ENCODE results near the gene SEMA5B. TPM values are rescaled to one million over a fixed set of nuclear protein-coding genes. Genes with fewer than 3 reads are reported as not detected.

Gene SEMA5B
- total RNA-seq, 1 experiment from 2014 or later: not detected

- Mint-ChIP-seq H3K9me3 (ENCODE audit: unreplicated experiment) (no peaks in the 10 kb centered on the region), H3K27ac (ENCODE audit: low read depth, unreplicated experiment) (no peak overlapping the region), H3K4me1 (ENCODE audit: insufficient read depth, unreplicated experiment) (no peaks in the 10 kb centered on the region), H3K4me3 (ENCODE audit: unreplicated experiment) (no peak overlapping the region), H3K27me3 (ENCODE audit: insufficient read depth, unreplicated experiment) (peaks cover 79% of the 10 kb centered on the region), H3K36me3 (ENCODE audit: insufficient read depth, unreplicated experiment) (no peaks in the 10 kb centered on the region)
- intact Hi-C loops (cut with micrococcal nuclease): no loop called here
- CTCF ChIA-PET: no interaction called here
- BruUV-seq (replicated peaks): no TSS peak
- DNase-seq (ENCODE audit: unreplicated experiment): no peak
- TF ChIP-seq, protein P1, sequence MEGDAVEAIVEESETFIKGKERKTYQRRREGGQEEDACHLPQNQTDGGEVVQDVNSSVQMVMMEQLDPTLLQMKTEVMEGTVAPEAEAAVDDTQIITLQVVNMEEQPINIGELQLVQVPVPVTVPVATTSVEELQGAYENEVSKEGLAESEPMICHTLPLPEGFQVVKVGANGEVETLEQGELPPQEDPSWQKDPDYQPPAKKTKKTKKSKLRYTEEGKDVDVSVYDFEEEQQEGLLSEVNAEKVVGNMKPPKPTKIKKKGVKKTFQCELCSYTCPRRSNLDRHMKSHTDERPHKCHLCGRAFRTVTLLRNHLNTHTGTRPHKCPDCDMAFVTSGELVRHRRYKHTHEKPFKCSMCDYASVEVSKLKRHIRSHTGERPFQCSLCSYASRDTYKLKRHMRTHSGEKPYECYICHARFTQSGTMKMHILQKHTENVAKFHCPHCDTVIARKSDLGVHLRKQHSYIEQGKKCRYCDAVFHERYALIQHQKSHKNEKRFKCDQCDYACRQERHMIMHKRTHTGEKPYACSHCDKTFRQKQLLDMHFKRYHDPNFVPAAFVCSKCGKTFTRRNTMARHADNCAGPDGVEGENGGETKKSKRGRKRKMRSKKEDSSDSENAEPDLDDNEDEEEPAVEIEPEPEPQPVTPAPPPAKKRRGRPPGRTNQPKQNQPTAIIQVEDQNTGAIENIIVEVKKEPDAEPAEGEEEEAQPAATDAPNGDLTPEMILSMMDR (IDR thresholded peaks at IDR 0.05; ENCODE audit: unreplicated experiment): no peak
- POLR2A ChIA-PET: no interaction called here
Measured at GRCh38 chr3:123006609-123007008, 21.0 kb downstream of the SEMA5B start.

GRCh38 chr3:123005291-123005690, 22.3 kb downstream of the SEMA5B start:
- TF ChIP-seq, protein P1 (IDR thresholded peaks at IDR 0.05; ENCODE audit: unreplicated experiment): no peak
- intact Hi-C loops (cut with micrococcal nuclease): no loop called here
- H3K4me3 Mint-ChIP-seq (ENCODE audit: unreplicated experiment): no peak overlapping the region
- H3K27ac Mint-ChIP-seq (ENCODE audit: low read depth, unreplicated experiment): no peak overlapping the region
- POLR2A ChIA-PET: no interaction called here
- peaks cover 92% of the 10 kb centered on the region for H3K27me3 Mint-ChIP-seq (ENCODE audit: insufficient read depth, unreplicated experiment)
- H3K4me1 Mint-ChIP-seq (ENCODE audit: insufficient read depth, unreplicated experiment): no peaks in the 10 kb centered on the region
- DNase-seq (ENCODE audit: unreplicated experiment): no peak
- CTCF ChIA-PET: no interaction called here
- H3K9me3 Mint-ChIP-seq (ENCODE audit: unreplicated experiment): no peaks in the 10 kb centered on the region
- H3K36me3 Mint-ChIP-seq (ENCODE audit: insufficient read depth, unreplicated experiment): no peaks in the 10 kb centered on the region
- no TSS peak for BruUV-seq (replicated peaks)

- TF ChIP-seq, protein P1 (IDR thresholded peaks at IDR 0.05; ENCODE audit: unreplicated experiment): no peak
- CTCF ChIA-PET: interaction anchor here (1.1 kb wide), 1 partner anchor 32 kb away, joined by 3 read pairs; no protein-coding TSS in a partner anchor
- POLR2A ChIA-PET: no interaction called here
- no TSS peak for BruUV-seq (replicated peaks)
- H3K9me3 Mint-ChIP-seq (ENCODE audit: unreplicated experiment): no peaks in the 10 kb centered on the region
- intact Hi-C loops (cut with micrococcal nuclease): no loop called here
- no peaks in the 10 kb centered on the region for H3K36me3 Mint-ChIP-seq (ENCODE audit: insufficient read depth, unreplicated experiment)
- peaks cover 82% of the 10 kb centered on the region for H3K27me3 Mint-ChIP-seq (ENCODE audit: insufficient read depth, unreplicated experiment)
- H3K4me1 Mint-ChIP-seq (ENCODE audit: insufficient read depth, unreplicated experiment): no peaks in the 10 kb centered on the region
- H3K27ac Mint-ChIP-seq (ENCODE audit: low read depth, unreplicated experiment): no peak overlapping the region
- H3K4me3 Mint-ChIP-seq (ENCODE audit: unreplicated experiment): no peak overlapping the region
- no peak for DNase-seq (ENCODE audit: unreplicated experiment)
Measured at GRCh38 chr3:123004201-123004918, 23.2 kb downstream of the SEMA5B start.

DNA sequence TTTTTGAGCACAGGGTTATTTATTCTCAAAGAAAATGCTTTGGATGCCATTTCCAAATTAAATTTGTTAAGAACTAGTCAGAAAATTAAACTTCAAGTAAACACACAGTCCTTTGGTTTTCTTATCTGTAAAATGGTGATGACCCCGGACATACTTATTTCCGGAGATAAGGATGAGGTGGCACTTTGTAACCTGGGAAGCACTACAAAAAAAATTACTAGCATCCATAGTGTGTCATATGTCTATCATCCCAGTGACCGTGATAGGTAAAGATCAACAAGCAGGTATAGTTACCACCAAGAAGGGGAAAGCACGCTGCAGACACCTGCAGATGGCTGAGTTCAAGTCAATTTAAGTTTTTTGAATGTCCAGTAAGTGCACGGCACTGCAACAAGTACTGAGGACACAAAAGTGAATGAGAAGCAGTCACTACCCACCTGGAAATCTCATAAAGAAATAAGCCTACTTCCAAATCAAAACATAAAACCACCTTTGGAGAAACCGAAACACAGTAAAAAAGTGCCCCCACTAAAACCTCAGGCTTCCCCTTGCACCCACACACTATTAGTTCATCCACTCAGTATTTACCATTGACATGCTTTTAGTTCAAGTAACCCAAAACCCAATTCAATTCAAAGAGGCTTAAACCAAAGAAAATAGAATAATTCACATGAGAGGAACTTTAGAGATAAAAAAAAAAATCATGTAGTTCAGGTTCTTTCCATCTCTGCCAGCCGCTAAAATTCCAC, 24.6 kb downstream of the SEMA5B start:
- ChIA-PET POLR2A (no interaction called here), CTCF (interaction anchor here (1.5 kb wide), 1 partner anchor 59 kb away, joined by 5 read pairs; no protein-coding TSS in a partner anchor)
- Mint-ChIP-seq H3K27me3 (ENCODE audit: insufficient read depth, unreplicated experiment) (peaks cover 68% of the 10 kb centered on the region), H3K4me1 (ENCODE audit: insufficient read depth, unreplicated experiment) (no peaks in the 10 kb centered on the region), H3K4me3 (ENCODE audit: unreplicated experiment) (no peak overlapping the region), H3K9me3 (ENCODE audit: unreplicated experiment) (no peaks in the 10 kb centered on the region), H3K36me3 (ENCODE audit: insufficient read depth, unreplicated experiment) (no peaks in the 10 kb centered on the region), H3K27ac (ENCODE audit: low read depth, unreplicated experiment) (no peak overlapping the region)
- no TSS peak for BruUV-seq (replicated peaks)
- TF ChIP-seq, protein P1 (IDR thresholded peaks at IDR 0.05; ENCODE audit: unreplicated experiment): no peak
- intact Hi-C loops (cut with micrococcal nuclease): no loop called here
- no peak for DNase-seq (ENCODE audit: unreplicated experiment)

Measured in MCF 10A (cell line).